Globus pallidus (tissue), 1 donor: Measurements from ENCODE around the gene TLE5.

Experiments used
- DNase-seq: peaks from one replicate; pipeline ENCODE4 v3.0.0-alpha.2; 2015; ENCODE audit warnings: low spot score

Gene TLE5

DNA sequence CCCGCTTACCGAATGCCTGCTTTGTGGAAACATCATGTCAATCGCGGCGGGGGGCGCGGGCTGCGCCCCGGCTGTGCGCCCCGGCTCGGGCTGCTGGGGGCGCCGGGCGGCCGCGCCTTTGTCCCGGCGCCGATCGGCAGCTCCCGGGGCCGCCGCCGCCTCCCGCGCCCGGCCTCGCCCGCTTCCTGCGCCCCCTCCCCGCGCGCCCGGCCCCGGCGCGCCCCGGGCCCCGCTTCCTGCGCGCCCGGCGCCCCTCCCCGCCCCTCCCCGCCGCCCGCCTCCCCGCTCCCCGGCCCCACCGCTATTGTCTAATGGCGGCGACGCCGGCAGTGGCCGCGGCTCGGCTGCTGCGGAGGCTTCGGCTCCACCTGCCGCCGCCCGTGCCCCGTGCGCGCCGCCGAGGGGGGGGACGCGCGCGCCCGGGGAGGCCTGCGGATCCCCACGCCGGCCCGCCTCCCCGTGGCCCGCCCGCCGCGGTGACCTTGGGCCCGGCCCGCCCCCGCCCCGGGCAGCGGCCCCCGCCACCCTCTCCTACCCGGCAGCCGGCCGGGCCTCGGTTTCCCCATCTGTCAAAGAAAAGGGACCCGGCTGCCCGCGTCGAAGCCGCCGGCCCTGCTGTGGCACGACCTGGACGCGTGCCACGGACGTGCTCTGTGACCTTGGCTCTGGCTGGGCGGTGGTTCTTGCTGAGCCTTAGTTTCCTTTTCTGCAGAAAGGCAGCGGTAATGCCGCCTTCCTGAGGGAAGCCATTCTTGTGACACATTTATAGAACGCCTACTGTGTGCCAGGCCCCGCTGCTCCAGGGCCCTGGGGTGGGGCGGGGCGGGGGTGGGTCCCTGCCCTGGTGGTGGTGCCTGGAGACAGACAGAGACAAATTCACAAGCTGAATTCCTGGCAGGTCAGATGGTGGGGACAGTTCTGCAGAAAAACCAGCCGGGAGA is at the start of gene TLE5:
TLE5 (minus strand) TSS at position 331 of the 941 bp plus-strand sequence; CDS start at position 36, 295 bp downstream.
- DNase-seq = peak; percentile 35

- no peak for DNase-seq
Measured at GRCh38 chr19:3111586-3112247, 49.4 kb upstream of the TLE5 start.

DNA sequence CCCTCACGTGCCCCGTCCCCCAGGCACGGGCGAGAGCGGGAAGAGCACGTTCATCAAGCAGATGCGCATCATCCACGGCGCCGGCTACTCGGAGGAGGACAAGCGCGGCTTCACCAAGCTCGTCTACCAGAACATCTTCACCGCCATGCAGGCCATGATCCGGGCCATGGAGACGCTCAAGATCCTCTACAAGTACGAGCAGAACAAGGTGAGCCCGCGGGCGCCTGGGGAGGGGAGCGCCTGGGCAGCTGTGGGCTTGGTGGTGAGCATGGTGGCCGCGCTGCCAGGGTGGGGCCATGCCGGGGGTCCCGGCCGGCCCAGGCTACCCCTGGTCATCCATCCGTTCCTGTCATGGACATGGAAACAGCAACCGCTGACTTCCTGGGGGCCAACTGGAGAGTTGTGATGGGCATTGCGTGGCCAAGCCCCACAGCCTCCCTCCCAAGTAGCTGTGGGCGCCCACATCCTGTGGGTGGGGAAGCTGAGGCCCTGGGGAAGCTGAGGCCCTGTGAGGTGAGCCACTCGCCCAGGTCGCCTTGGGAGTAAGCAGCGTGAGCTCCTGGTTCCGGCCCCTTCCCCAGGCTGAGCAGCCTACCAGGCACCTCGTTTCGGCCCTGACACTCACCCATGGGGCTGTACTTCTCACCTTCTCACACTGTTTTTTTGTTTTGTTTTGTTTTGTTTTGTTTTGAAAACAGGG is 48.0 kb upstream of the TLE5 start:
- DNase-seq = no peak

DNA sequence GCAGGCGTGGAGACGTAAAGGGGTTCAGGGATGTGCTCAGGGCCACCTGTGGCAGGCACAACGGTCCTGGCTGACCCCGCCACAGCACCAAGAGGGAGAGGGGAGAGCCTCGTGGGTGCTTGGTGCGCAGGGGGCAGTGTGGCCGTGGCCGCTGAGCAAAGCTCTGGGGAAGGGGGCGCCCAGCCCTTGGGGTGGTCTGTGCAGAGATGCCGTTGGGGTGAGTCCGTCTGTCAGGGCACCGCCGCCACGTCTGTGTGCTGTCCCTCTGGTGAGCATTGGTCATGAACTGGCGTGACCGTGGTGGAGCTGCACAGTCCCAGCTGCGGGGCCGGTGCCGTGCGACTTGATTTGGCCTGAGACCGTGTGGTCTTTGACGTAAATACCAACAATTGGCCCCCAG is 47.2 kb upstream of the TLE5 start:
- no peak for DNase-seq

DNA sequence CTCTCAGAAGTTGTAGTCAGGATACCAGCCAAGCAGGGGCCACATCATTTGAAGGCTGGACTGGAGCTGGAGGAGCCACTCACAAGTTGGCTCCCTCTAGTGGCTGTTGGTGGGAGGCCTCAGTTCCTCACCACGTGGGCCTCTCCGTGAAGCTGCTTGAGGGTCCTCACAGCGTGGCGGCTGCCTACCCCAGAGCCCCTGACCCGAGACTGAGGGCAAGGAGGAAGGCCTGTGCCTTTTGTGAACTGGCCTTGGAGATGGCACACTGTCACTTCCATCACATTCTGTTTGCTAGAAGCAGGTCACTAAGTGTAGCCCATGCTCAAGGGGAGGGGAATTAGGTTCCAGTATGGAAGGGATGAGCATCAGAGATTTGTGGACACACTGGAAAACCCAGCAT is 46.5 kb upstream of the TLE5 start:
- no peak for DNase-seq

GRCh38 chr19:3107658-3108057 is 45.4 kb upstream of the TLE5 start:
- no peak for DNase-seq

GRCh38 chr19:3106509-3107141 is 44.3 kb upstream of the TLE5 start:
- DNase-seq = no peak

DNA sequence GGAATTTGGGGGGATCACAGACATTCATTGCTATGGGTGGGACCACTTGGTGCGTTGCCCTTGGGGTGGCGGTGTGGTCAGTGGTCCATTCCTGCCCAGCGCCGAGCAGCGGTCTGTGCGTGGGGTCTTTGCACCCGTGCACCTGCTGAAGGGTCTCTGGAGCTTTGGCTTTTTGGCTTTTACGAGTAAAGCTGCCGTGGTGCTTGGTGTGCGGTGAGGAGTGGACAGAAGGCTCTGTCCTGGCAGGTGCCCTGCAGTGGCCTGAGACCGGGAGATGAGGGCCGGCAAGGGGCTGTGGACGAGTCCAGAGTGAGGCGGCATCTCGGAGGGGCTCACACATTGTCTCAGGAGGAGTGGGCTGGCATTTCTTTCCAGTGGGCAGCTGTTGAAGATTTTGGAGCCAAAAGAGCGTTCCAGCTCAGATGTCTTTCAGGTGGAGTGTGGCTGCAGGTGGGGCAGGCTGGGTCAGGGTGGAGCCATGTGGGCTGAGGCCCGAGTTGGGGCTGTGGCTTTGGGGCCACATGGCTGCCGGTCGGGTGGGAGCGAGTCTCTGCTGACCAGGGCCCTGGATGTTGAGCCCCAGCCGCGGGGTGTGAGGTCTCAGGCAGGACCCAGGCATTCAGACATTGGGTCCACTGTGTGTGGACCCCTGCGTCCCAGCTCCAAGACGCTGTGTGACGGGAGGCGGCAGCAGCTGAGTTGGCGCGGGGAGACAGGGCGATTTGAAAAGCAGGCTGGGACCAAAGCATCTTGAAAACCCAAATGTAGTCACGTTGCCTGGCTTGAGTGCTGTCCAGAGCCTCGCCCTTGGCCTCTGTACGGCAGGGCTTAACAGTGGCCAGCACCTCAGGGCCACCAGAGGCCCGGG is 43.6 kb upstream of the TLE5 start:
- no peak for DNase-seq

DNA sequence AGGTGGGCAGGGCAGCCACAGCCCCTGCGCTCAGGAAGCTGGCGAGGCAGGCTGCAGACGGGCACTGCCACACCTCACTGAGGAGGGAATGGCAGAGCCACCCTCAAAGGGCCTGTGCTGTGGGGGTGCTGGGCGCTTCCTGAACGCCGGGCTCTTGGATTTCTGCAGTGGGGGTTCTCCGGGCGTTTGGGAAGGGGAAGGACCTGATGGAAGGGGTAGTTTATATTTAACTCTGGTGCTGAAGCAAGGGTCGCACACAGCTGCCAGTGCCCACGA is 42.4 kb upstream of the TLE5 start:
- DNase-seq = no peak

DNA sequence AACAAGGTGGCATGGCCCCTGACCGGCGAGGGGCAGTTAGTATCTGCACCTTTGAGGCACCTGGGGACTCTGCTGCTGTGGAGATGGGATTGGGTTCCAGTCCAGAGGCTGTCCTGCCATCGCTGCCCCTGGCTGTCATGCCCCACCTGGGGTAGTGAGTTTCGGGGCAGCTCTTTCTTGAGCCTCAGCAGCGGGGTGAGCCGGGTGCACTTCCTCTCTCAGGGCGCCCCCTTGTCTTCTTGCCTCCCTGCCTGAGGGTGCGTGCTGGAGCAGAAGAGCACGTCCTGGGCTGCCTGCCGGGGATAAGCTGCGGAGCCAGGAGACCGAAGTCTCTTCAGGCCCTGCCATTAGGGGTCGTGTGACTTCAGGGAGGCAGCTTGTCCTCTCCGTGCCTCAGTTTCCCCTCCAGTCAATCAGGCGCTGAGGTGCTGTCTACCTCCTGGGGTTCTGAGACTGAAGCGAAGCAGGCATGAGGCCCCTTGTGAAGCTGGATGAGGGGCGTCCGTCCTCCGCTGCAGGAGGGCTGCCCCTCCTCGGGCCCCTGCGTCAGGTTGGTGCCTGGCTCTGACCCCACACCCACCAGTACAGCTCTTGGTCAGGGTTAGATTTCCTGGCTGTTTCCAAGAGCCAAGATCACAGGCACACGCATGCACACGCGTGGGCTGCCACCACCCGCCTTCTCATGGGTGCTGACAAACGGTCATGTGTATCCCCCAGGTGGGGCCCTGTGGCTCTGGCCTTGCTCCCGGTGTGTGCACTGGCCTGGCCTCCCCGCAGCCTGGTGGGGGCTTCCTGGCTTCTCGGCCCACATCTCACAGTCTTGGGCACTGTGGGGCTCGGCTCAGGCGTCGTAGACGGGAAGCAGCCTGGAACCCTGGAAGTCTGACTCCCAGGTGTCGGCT is 40.2 kb upstream of the TLE5 start:
- DNase-seq = no peak

DNA sequence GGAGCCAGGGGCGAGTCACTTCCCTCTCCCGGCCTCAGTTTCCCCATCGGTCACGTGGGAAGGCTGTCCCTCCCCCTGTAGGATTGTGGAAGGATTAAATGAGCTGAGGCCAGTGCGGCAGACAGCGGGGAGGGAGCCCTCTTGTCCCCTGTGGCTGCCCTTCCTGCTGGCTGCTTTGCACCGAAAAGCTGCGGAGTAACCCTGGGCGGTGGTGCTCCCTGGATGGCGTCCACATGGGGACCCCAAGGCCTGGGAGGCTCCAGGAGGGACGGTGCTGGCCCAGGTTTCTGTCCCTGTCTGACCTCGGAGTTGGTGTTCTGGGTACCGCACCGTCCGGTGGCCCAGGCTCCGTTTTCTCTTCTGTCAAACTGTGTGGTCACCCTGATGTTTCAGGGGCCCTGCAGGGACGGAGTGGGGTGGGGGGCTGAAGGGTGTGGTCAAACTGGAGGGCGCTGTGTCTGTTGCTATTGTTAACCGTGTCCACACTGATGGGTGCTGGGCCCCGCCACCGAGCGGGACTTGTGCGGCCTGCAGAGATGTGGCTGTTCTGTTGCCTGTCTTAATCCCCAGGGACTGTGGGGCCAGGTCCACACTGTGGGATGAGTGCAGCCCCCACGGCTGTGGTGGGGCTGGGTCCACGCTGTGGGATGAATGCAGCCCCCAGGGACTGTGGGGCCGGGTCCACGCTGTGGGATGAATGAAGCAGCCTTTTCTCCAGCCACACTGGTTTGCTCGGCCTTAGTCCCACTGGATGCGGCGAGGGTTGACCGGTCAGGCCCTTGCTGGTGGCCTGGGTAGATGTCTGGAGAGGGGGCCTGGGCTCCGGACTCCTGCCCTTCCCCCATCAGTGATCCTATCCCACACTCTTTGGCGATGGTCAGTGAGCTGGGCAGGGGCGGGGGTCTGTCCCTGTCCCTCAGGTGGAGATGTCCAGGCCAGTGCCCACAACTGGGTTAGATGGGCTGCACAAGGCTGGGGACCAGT is 38.7 kb upstream of the TLE5 start:
- DNase-seq = no peak

- DNase-seq = no peak
Measured at GRCh38 chr19:3100331-3100730, 38.0 kb upstream of the TLE5 start.

DNA sequence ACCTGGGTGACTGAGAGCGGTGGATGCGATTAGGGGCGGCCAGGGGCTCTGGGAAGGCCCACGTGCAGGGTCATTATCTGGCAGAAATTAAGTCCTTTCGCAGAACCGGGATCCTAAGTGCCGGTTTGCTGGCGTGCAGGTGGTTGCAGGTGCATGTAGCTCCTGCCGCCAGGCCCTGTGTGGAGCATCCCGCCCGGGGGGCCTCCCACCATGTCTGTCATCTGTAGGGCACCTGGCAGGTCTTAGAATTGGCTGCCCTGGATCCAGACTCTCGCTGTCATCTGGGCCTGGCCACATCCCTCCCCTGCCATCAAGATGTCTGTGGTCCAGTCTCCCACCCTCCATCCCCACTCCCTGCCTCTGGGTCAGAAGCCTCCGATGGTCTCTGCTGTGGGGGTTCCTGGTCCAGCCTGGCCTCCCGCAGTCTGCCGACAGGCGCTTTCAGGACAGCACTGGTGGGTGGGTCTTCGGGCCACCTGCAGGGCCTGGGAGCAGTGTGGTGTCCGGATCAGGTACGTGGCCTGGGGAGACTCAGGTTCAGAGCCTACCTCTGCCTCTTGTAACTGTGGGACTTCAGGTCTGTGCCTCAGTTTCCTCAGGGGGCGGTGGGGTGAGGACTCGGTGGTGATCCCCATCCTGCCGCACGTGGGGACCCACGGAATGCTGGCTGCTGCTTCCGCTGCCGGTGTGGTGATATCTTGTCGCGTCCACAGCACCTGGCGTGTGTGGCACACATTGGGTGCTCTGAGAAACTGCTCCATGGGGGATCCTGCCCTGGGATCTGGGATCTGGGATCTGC is 37.3 kb upstream of the TLE5 start:
- DNase-seq = no peak

- no peak for DNase-seq
Measured at GRCh38 chr19:3098515-3099346, 36.4 kb upstream of the TLE5 start.

DNA sequence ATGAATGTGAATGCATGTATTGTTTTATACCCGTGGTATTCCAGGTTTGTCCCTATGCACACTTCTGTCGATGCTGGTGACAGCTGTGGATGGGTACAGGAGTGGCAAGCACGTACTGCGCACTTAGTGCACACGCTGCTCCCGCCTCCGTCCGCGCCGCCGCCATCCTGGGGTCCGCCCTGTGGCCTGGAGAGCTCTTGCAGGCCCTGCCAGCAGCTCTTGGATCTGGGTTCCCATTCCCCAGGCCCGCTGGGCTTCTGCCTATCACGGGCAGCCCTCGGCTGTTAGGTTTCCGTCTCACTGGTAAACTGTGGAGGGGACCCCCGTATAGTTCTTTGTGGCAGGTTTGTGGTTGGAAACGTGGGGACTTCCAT is 35.8 kb upstream of the TLE5 start:
- no peak for DNase-seq

GRCh38 chr19:3097442-3097871 is 35.2 kb upstream of the TLE5 start:
- no peak for DNase-seq

- no peak for DNase-seq
Measured at GRCh38 chr19:3096902-3097326, 34.6 kb upstream of the TLE5 start.
